Cardiac fibroblast (primary cell): ENCODE data around the gene ERN1.

Source experiments
- DNase-seq, 2 donors: peaks; one replicate each; pipeline versions ENCODE4 v3.0.0 to v3.0.0-alpha.2; 2010; ENCODE audit warnings: low read depth in 2 of 2
- H3K4me3 ChIP-seq, 2 donors: replicated peaks in 1 of 2; 1 replicate in 1 of 2; 2 replicates in 1 of 2; pipeline ENCODE4 v1.5.1; 2011; ENCODE audit warnings: low read depth in 2 of 2, low read length in 2 of 2, mild to moderate bottlenecking in 2 of 2, moderate library complexity in 1 of 2
- TF ChIP-seq, protein P1 (sequence below): IDR thresholded peaks from one replicate; pipeline ENCODE4 v1.5.1; 2011; ENCODE audit warnings: low read depth, mild to moderate bottlenecking, low read length, inconsistent platforms

ERN1 gene

DNA sequence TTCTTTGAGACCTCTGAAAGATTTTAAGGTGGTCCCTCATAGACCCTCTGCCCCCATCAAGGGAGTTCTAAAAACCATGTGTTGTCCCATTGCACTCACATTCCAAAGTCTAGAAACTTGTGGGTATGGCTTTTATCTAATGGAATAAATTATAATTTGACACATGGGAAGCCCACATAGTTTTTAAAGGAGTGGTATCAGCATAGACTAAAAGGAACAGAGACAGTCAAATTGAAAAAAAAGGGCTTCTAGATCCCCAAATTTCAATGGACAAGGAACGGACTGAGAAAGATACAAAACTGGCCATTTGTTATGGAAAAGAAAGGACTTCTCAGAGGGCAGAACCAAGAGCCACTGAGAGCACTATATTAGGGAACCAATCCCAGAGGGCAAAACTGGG is 60.8 kb downstream of the ERN1 start:
- no peak for DNase-seq
- H3K4me3 ChIP-seq = no peak overlapping the region
- TF ChIP-seq, protein P1, sequence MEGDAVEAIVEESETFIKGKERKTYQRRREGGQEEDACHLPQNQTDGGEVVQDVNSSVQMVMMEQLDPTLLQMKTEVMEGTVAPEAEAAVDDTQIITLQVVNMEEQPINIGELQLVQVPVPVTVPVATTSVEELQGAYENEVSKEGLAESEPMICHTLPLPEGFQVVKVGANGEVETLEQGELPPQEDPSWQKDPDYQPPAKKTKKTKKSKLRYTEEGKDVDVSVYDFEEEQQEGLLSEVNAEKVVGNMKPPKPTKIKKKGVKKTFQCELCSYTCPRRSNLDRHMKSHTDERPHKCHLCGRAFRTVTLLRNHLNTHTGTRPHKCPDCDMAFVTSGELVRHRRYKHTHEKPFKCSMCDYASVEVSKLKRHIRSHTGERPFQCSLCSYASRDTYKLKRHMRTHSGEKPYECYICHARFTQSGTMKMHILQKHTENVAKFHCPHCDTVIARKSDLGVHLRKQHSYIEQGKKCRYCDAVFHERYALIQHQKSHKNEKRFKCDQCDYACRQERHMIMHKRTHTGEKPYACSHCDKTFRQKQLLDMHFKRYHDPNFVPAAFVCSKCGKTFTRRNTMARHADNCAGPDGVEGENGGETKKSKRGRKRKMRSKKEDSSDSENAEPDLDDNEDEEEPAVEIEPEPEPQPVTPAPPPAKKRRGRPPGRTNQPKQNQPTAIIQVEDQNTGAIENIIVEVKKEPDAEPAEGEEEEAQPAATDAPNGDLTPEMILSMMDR = no peak

DNA sequence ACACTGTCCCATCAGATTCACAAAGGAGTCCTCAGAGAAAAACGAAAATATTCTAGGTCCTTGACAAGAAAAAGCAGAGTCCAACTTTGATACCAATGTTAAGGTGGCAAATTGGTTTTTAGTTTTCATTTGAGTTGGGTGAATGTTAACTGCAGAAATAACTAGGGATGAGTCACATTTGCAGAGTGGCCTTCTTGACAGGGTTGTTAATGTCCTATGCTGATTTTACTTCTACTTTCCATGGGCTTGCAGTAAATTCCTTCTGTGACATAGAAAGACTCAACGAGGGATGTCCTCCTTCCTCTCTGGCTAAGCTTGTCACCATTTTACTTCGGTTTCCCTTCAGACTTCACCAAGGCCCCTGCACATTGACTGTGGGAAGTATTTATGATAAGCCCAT is 62.3 kb downstream of the ERN1 start:
- H3K4me3 ChIP-seq = no peak overlapping the region
- TF ChIP-seq, protein P1 = no peak
- no peak for DNase-seq

DNA sequence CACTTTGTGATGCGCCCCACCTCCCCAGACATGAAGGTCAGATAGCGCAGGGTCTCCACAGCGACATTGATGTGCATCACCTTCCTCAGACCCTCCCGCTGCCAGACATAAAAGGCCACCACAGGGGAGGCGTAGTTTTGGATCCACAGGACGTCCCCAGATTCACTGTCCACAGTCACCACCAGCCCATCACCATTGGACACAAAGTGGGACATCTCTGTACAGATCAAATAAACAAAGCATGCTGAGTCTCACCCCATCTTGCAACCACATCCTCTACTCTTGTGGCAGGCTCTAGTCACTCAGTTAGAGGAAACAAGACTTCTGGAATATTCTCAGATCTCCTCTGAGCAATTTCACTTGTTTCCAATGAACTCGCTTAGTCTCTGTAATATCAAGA is 63.2 kb downstream of the ERN1 start:
- TF ChIP-seq, protein P1 = no peak
- no peak for DNase-seq
- H3K4me3 ChIP-seq = no peak overlapping the region

DNA sequence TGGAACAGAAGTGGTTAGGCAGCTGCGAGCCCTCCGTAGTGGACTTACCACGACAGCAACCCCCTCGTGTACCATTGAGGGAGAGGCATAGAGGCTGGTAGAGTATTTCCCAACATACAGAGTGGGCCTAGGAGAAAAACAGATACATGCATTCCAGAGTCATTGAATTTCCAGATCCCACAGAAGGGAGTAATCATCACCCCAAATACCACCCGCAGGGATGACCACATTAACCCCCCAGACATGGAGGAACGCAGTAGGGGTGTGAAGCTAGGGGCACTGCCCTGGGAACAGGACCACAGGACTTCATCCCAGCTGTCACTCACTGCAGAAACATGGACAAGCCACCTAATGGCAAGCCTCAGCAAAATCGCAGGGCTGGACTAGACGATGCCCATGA is 64.8 kb downstream of the ERN1 start:
- H3K4me3 ChIP-seq = no peak overlapping the region
- no peak for DNase-seq
- TF ChIP-seq, protein P1 = no peak

DNA sequence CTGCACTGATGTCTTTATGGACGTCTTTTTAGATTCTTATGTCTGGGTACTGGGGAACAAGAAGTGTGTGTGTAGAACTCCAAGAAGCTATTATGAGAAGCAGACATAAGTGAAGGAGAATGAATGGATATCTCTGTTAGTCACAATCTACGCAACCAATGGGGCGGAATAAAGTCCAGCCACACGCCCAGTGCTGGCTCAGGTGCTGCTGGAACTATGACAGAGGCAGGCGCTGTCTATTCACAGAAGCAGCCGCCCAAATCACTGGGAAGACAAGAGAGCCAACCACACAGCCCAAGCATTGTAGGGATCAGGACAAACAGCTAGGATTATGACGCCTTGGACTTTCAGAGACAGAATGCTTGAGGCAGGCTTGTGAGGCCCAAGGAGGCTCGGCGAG is 65.6 kb downstream of the ERN1 start:
- no peak overlapping the region for H3K4me3 ChIP-seq
- DNase-seq = no peak
- TF ChIP-seq, protein P1 = no peak

DNA sequence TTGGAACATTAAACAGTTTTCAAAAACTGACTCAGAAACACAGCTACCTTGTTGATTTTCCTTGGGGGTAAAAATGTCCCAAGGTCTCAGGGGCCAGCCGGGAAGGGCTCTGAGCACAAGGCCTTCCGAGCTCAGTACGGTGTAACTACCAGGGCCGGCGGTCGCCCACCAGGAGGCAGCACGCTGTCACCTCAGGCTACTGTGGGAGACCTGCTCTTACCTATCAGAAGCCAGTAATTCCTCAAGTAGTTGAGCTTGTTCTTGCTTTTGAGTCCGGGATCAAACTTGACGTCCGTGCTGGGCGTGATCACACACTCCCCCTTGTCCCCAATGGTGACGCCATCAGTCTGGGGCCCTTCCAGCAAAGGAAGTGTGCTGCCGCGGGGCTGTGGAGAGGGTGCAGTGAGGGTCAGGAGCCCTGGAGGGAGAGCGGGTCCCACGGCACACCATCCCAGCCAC is 66.1 kb downstream of the ERN1 start:
- TF ChIP-seq, protein P1 = peak; percentile 44
- DNase-seq = peak; percentile 37 to 61

DNA sequence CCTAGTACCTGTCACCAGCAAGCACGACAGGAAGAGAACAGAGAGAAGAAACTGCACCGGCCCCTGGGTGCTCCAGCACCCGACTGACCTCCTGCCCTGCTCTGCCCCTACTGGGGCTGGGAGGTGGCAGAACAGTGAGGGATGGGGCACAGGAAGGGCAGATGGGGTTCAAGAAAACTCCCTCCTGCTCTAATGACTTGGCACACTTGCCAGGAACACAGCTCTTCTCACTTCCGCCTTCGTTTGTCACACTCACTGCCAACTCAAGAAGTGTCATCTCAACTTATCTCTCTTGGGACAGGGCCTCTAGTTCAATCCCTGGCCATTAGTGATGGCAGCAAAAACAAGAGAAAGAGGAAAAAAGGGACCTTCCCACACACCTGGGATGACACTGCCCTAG is 66.9 kb downstream of the ERN1 start:
- TF ChIP-seq, protein P1 = no peak
- H3K4me3 ChIP-seq = no peak overlapping the region
- no peak for DNase-seq

More for the DNA sequence above, 66.1 kb downstream of the ERN1 start:
- no peak overlapping the region for H3K4me3 ChIP-seq
